Astrocyte (in vitro differentiated cells and primary cell): Measurements from ENCODE around the gene ARHGAP24. TPM values are rescaled to one million over a fixed set of nuclear protein-coding genes. Genes with fewer than 3 reads are reported as not detected.
A peak's percentile ranks its signal among the peaks of the same experiment; 100 is the strongest.

Experiments used
- DNase-seq: peaks from one replicate; pipeline ENCODE4 v3.0.0-alpha.2; 2010; ENCODE audit warnings: low read depth
- FAIRE-seq: peaks from 2 replicates; lab custom pipeline; 2011; peaks lifted over from hg19 to GRCh38; lab: Jason Lieb, UNC
- H2AFZ ChIP-seq: 2 replicates; pipeline ENCODE4 v1.6.0; 2012; ENCODE audit warnings: low read depth, low read length, inconsistent platforms
- H3K27ac ChIP-seq: 2 replicates; pipeline ENCODE4 v1.5.1; 2011; ENCODE audit warnings: low read depth, low read length, inconsistent platforms
- H3K27me3 ChIP-seq: 2 replicates; pipeline ENCODE4 v1.6.0; 2011; ENCODE audit warnings: low read length, inconsistent platforms; ENCODE audit not compliant: insufficient read depth
- H3K36me3 ChIP-seq: 2 replicates; pipeline ENCODE4 v1.5.1; 2011; ENCODE audit warnings: low read length, inconsistent platforms; ENCODE audit not compliant: insufficient read depth
- H3K4me1 ChIP-seq: 2 replicates; pipeline ENCODE4 v1.5.1; 2011; ENCODE audit warnings: low read length, inconsistent platforms; ENCODE audit not compliant: insufficient read depth
- H3K4me2 ChIP-seq: 2 replicates; pipeline ENCODE4 v1.6.0; 2012; ENCODE audit warnings: low read length, inconsistent platforms
- H3K4me3 ChIP-seq: 2 replicates; pipeline ENCODE4 v1.5.1; 2011; ENCODE audit warnings: low read depth, mild to moderate bottlenecking, low read length, inconsistent platforms; ENCODE audit not compliant: insufficient read depth
- H3K79me2 ChIP-seq: 2 replicates; pipeline ENCODE4 v1.6.0; 2012; ENCODE audit warnings: mild to moderate bottlenecking, low read length, inconsistent platforms; ENCODE audit not compliant: insufficient read depth
- H3K9ac ChIP-seq: 2 replicates; pipeline ENCODE4 v1.6.0; 2012; ENCODE audit warnings: mild to moderate bottlenecking, low read length, inconsistent platforms
- H3K9me3 ChIP-seq: 2 replicates; pipeline ENCODE4 v1.5.1; 2012; ENCODE audit warnings: low read depth, mild to moderate bottlenecking, low read length, inconsistent platforms; ENCODE audit not compliant: insufficient read depth
- H4K20me1 ChIP-seq: 2 replicates; pipeline ENCODE4 v1.6.0; 2012; ENCODE audit warnings: low read length, inconsistent platforms; ENCODE audit not compliant: insufficient read depth
- H3K27ac Mint-ChIP-seq: one replicate; pipeline ENCODE4 v1.8.0; 2021; ENCODE audit warnings: mild to moderate bottlenecking, mixed read lengths; ENCODE audit not compliant: unreplicated experiment
- H3K27me3 Mint-ChIP-seq: one replicate; pipeline ENCODE4 v1.8.0; 2021; ENCODE audit warnings: low read depth, mixed read lengths; ENCODE audit not compliant: unreplicated experiment
- H3K36me3 Mint-ChIP-seq: one replicate; pipeline ENCODE4 v1.8.0; 2021; ENCODE audit warnings: low read depth, mixed read lengths; ENCODE audit not compliant: unreplicated experiment
- H3K4me1 Mint-ChIP-seq: one replicate; pipeline ENCODE4 v1.8.0; 2021; ENCODE audit warnings: low read depth, mixed read lengths; ENCODE audit not compliant: unreplicated experiment
- H3K4me3 Mint-ChIP-seq: one replicate; pipeline ENCODE4 v1.8.0; 2021; ENCODE audit warnings: mild to moderate bottlenecking, moderate library complexity, mixed read lengths; ENCODE audit not compliant: unreplicated experiment
- H3K9me3 Mint-ChIP-seq: one replicate; pipeline ENCODE4 v1.8.0; 2021; ENCODE audit warnings: mild to moderate bottlenecking, mixed read lengths; ENCODE audit not compliant: unreplicated experiment
- EZH2 ChIP-seq: IDR thresholded peaks from 2 replicates; pipeline ENCODE4 v1.6.1; 2012; ENCODE audit warnings: mild to moderate bottlenecking, low read length, inconsistent platforms; ENCODE audit not compliant: insufficient read depth
- total RNA-seq: library from RNA; stranded (reverse); gene quantifications from 2 replicates; pipeline ENCODE4 v1.2.1, GENCODE V29; 2021
- TF ChIP-seq, protein P1 (sequence below): IDR thresholded peaks from 2 replicates; pipeline ENCODE4 v1.5.1; 2011; ENCODE audit warnings: low read depth, mild to moderate bottlenecking, inconsistent platforms, low read length, moderate library complexity; ENCODE audit not compliant: insufficient read depth

ARHGAP24 gene
- total RNA-seq, 1 donor from 2014 or later: 2.1 TPM

DNA sequence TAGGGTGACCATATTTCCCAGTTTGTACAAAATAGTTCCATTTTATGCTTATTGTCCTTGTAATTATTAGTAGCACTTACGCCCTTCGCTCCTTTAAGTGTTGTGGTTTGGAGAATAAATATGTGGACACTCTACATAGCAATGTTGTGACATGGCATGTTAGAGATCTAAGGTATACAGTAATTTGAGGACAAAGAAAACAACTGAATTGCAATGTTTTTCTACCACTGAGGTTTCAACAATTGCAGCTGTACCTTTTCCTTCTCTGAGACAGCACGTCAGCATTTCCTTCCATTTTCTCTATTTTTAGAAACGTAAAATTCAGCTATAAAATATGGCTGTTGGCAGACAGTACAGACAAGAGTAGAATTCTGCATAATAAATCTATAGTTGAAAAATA is 561.8 kb downstream of the ARHGAP24 start:
- Mint-ChIP-seq H3K27me3 (no peaks in the 10 kb centered on the region), H3K27ac (peak overlapping the region; percentile 49), H3K9me3 (no peaks in the 10 kb centered on the region), H3K36me3 (no peaks in the 10 kb centered on the region), H3K4me3 (no peak overlapping the region), H3K4me1 (peaks cover 19% of the 10 kb centered on the region)
- H3K4me3 ChIP-seq: peak overlapping the region; percentile 6
- TF ChIP-seq, protein P1, sequence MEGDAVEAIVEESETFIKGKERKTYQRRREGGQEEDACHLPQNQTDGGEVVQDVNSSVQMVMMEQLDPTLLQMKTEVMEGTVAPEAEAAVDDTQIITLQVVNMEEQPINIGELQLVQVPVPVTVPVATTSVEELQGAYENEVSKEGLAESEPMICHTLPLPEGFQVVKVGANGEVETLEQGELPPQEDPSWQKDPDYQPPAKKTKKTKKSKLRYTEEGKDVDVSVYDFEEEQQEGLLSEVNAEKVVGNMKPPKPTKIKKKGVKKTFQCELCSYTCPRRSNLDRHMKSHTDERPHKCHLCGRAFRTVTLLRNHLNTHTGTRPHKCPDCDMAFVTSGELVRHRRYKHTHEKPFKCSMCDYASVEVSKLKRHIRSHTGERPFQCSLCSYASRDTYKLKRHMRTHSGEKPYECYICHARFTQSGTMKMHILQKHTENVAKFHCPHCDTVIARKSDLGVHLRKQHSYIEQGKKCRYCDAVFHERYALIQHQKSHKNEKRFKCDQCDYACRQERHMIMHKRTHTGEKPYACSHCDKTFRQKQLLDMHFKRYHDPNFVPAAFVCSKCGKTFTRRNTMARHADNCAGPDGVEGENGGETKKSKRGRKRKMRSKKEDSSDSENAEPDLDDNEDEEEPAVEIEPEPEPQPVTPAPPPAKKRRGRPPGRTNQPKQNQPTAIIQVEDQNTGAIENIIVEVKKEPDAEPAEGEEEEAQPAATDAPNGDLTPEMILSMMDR: no peak
- no peak for TF ChIP-seq EZH2
- FAIRE-seq: no peak
- H3K9ac ChIP-seq: no peak overlapping the region
- no peaks in the 10 kb centered on the region for H3K9me3 ChIP-seq
- H3K36me3 ChIP-seq: no peaks in the 10 kb centered on the region
- peak overlapping the region; percentile 67 for H3K4me2 ChIP-seq
- H3K27ac ChIP-seq: peak overlapping the region; percentile 39
- H3K4me1 ChIP-seq: peaks cover 35% of the 10 kb centered on the region
- H4K20me1 ChIP-seq: no peaks in the 10 kb centered on the region
- peak; percentile 80 for DNase-seq
- no peaks in the 10 kb centered on the region for H3K27me3 ChIP-seq
- no peaks in the 10 kb centered on the region for H3K79me2 ChIP-seq
- no peak overlapping the region for H2AFZ ChIP-seq

DNA sequence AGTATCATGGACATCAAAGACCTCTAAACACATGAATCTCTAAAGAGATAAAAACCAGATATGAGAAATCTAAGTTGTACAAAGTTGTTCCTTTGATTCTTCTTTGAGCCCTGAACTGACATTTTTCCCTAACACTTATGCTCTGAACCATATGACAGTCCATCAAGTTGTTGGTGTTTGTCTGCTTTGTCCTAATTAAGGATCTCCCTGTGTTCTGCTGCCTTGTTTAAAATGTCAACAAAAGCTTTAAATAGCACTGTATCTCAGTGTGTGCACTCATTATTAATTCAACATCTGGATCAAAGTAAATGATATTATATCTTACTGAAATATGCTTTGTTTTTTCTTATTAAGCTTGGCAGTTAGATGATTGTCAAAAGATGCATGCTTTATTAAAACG is 563.1 kb downstream of the ARHGAP24 start:
- no peak for DNase-seq
- Histone ChIP-seq H3K4me3 (no peak overlapping the region), H3K36me3 (no peaks in the 10 kb centered on the region), H4K20me1 (no peaks in the 10 kb centered on the region), H3K4me2 (no peak overlapping the region), H3K79me2 (no peaks in the 10 kb centered on the region), H3K27ac (no peak overlapping the region), H3K9ac (no peak overlapping the region), H2AFZ (no peak overlapping the region), H3K4me1 (peaks cover 25% of the 10 kb centered on the region), H3K27me3 (no peaks in the 10 kb centered on the region), H3K9me3 (no peaks in the 10 kb centered on the region)
- H3K36me3 Mint-ChIP-seq: no peaks in the 10 kb centered on the region
- no peak overlapping the region for H3K4me3 Mint-ChIP-seq
- no peak overlapping the region for H3K27ac Mint-ChIP-seq
- peaks cover 15% of the 10 kb centered on the region for H3K4me1 Mint-ChIP-seq
- H3K27me3 Mint-ChIP-seq: no peaks in the 10 kb centered on the region
- no peak for TF ChIP-seq EZH2
- TF ChIP-seq, protein P1: no peak
- FAIRE-seq: peak; percentile 26
- no peaks in the 10 kb centered on the region for H3K9me3 Mint-ChIP-seq

DNA sequence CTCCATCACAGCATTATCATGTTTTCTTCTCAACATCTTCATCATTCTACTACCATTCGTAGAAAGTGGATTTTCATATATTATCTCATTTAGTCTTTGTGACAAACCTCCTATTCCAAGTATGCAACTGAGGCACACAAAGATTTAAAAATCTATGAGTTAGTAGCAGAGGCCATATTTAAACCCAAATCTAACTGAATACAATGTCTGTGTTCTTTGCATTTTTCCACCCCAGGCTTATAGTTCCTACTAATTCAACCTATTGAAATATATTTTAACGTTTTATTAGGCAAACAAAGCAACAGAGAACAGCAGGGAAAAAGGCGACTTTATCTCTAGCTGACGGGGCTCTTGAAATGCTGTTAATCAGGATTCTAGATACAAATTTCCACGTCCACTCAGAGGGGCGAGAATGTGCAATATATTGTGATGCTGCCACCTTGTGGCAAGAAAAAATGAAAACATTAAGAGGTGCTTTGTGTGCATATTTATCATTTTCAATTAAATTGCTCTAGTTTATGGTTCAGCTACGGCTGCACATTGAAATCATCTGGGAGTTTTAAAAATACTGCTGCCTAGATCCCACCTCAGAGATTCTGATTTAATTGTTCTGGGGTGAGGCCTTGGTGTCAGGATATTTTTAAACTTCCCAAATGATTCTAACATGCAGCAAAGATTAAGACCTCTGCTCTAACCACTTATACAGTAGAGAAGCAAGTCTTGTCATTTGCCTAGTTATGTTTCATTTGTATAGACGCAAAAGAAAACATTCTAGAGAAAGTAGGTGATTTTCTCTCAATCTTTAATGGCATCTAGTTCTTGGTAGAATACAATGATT is 569.0 kb downstream of the ARHGAP24 start:
- FAIRE-seq (peak; percentile 73), DNase-seq (no peak)
- Histone ChIP-seq H3K9me3 (no peaks in the 10 kb centered on the region), H3K4me3 (no peak overlapping the region), H3K4me1 (no peaks in the 10 kb centered on the region), H2AFZ (peak overlapping the region; percentile 3), H3K79me2 (no peaks in the 10 kb centered on the region), H3K4me2 (no peak overlapping the region), H3K27ac (no peak overlapping the region), H4K20me1 (no peaks in the 10 kb centered on the region), H3K9ac (no peak overlapping the region), H3K27me3 (no peaks in the 10 kb centered on the region), H3K36me3 (no peaks in the 10 kb centered on the region)
- H3K9me3 Mint-ChIP-seq: no peaks in the 10 kb centered on the region
- H3K36me3 Mint-ChIP-seq: no peaks in the 10 kb centered on the region
- no peak for TF ChIP-seq EZH2
- TF ChIP-seq, protein P1: peak; percentile 70
- H3K4me3 Mint-ChIP-seq: no peak overlapping the region
- no peaks in the 10 kb centered on the region for H3K27me3 Mint-ChIP-seq
- H3K4me1 Mint-ChIP-seq: no peaks in the 10 kb centered on the region
- H3K27ac Mint-ChIP-seq: no peak overlapping the region
